ENCODE data around the gene MROH7. TPM values are rescaled to one million over a fixed set of nuclear protein-coding genes. Genes with fewer than 3 reads are reported as not detected.

Gene MROH7
- not detected for polyA plus RNA-seq (2012; ENCODE audit: low read depth, missing spikeins)

- DNase-seq (ENCODE audit: insufficient read length, low spot score) (no peak), FAIRE-seq (no peak)
- TF ChIP-seq SPI1 (IDR thresholded peaks at IDR 0.05; ENCODE audit: low read depth, low read length) (no peak), PAX5 (IDR thresholded peaks at IDR 0.05; ENCODE audit: insufficient read depth, low read length, severe bottlenecking) (no peak), POU2F2 (IDR thresholded peaks at IDR 0.05; ENCODE audit: low read depth, low read length) (no peak), POLR2A (IDR thresholded peaks at IDR 0.05; ENCODE audit: low read depth, low read length) (no peak), POLR2AphosphoS5 (IDR thresholded peaks at IDR 0.05; ENCODE audit: low read depth, low read length) (no peak), TAF1 (IDR thresholded peaks at IDR 0.05; ENCODE audit: low read depth, low read length) (no peak)
Observed at GRCh38 chr1:54640863-54641836, at the start of gene MROH7. TSS of gene MROH7 (plus strand) at chr1:54641786. CDS start at chr1:54652927, 11,141 bp downstream.

- FAIRE-seq (no peak), DNase-seq (ENCODE audit: insufficient read length, low spot score) (no peak)
- TF ChIP-seq POLR2AphosphoS5 (IDR thresholded peaks at IDR 0.05; ENCODE audit: low read depth, low read length) (no peak), SPI1 (IDR thresholded peaks at IDR 0.05; ENCODE audit: low read depth, low read length) (no peak), POU2F2 (IDR thresholded peaks at IDR 0.05; ENCODE audit: low read depth, low read length) (no peak), PAX5 (IDR thresholded peaks at IDR 0.05; ENCODE audit: insufficient read depth, low read length, severe bottlenecking) (no peak), TAF1 (IDR thresholded peaks at IDR 0.05; ENCODE audit: low read depth, low read length) (no peak), POLR2A (IDR thresholded peaks at IDR 0.05; ENCODE audit: low read depth, low read length) (no peak)
Observed at GRCh38 chr1:54593571-54594160, 47.9 kb upstream of the MROH7 start.

DNA sequence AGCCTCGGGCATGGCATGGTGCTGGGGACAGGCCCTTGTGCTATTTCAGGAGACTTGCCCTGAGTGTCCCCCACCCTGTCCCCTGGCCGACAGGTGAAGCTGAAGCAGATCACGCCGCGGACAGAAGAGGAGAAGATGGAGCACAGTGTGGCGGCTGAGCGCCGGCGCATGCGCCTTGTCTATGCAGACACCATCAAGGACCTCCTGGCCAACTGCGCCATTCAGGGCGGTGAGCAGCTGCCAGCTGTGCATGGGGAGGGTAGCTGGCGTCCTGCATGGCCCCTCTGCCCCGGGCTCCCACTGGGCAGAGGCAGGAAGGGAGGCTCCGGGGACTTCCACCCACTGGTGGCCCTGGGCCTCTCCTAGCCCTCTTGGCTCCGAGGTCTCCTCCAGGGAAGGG lies 47.1 kb upstream of the MROH7 start:
- DNase-seq (ENCODE audit: insufficient read length, low spot score) (no peak), FAIRE-seq (no peak)
- TF ChIP-seq POLR2A (IDR thresholded peaks at IDR 0.05; ENCODE audit: low read depth, low read length), result no peak
- no peak for TF ChIP-seq SPI1 (IDR thresholded peaks at IDR 0.05; ENCODE audit: low read depth, low read length)
- no peak for TF ChIP-seq POU2F2 (IDR thresholded peaks at IDR 0.05; ENCODE audit: low read depth, low read length)
- TF ChIP-seq POLR2AphosphoS5 (IDR thresholded peaks at IDR 0.05; ENCODE audit: low read depth, low read length), result no peak
- TF ChIP-seq TAF1 (IDR thresholded peaks at IDR 0.05; ENCODE audit: low read depth, low read length), result no peak
- TF ChIP-seq PAX5 (IDR thresholded peaks at IDR 0.05; ENCODE audit: insufficient read depth, low read length, severe bottlenecking), result no peak

- FAIRE-seq, result no peak
- no peak for TF ChIP-seq SPI1 (IDR thresholded peaks at IDR 0.05; ENCODE audit: low read depth, low read length)
- no peak for TF ChIP-seq POLR2AphosphoS5 (IDR thresholded peaks at IDR 0.05; ENCODE audit: low read depth, low read length)
- no peak for DNase-seq (ENCODE audit: insufficient read length, low spot score)
Observed at GRCh38 chr1:54595956-54596498, 45.6 kb upstream of the MROH7 start.

- FAIRE-seq, result no peak
- TF ChIP-seq SPI1 (IDR thresholded peaks at IDR 0.05; ENCODE audit: low read depth, low read length) (no peak), POLR2AphosphoS5 (IDR thresholded peaks at IDR 0.05; ENCODE audit: low read depth, low read length) (no peak), POU2F2 (IDR thresholded peaks at IDR 0.05; ENCODE audit: low read depth, low read length) (no peak), TAF1 (IDR thresholded peaks at IDR 0.05; ENCODE audit: low read depth, low read length) (no peak), PAX5 (IDR thresholded peaks at IDR 0.05; ENCODE audit: insufficient read depth, low read length, severe bottlenecking) (no peak), POLR2A (IDR thresholded peaks at IDR 0.05; ENCODE audit: low read depth, low read length) (no peak)
- no peak for DNase-seq (ENCODE audit: insufficient read length, low spot score)
Observed at GRCh38 chr1:54596756-54597155, 44.8 kb upstream of the MROH7 start.

DNA sequence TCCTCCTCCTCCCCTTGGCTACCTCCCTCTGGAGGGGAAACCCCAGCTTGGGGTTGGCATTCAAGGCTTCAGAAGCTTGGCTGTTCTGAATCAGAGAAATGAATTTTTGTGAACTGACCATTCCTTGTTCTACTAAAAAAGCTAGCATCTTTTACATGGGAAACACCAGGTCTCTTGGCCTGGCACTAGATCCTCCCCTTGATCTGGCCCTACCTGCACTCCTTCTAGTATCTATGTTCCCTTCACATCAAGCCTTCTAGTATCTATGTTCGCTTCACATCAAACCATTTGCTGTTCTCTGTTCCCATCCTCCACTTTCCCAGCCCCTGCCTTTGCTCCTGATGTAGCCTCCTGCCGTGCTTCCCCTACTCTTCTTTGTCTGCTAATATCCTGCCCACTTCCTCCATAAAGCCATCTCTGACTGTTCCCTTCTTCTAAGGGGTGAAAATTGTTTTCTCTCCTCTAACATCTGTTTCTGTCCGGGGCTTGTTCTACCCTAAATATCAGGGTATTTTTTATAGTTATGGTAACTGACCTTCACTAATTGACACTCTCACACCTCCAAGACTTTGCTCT lies 44.0 kb upstream of the MROH7 start:
- FAIRE-seq, result no peak
- DNase-seq (ENCODE audit: insufficient read length, low spot score), result no peak
- TF ChIP-seq POU2F2 (IDR thresholded peaks at IDR 0.05; ENCODE audit: low read depth, low read length), result no peak
- TF ChIP-seq TAF1 (IDR thresholded peaks at IDR 0.05; ENCODE audit: low read depth, low read length), result no peak
- no peak for TF ChIP-seq POLR2AphosphoS5 (IDR thresholded peaks at IDR 0.05; ENCODE audit: low read depth, low read length)
- no peak for TF ChIP-seq PAX5 (IDR thresholded peaks at IDR 0.05; ENCODE audit: insufficient read depth, low read length, severe bottlenecking)
- TF ChIP-seq SPI1 (IDR thresholded peaks at IDR 0.05; ENCODE audit: low read depth, low read length), result no peak
- TF ChIP-seq POLR2A (IDR thresholded peaks at IDR 0.05; ENCODE audit: low read depth, low read length), result no peak

DNA sequence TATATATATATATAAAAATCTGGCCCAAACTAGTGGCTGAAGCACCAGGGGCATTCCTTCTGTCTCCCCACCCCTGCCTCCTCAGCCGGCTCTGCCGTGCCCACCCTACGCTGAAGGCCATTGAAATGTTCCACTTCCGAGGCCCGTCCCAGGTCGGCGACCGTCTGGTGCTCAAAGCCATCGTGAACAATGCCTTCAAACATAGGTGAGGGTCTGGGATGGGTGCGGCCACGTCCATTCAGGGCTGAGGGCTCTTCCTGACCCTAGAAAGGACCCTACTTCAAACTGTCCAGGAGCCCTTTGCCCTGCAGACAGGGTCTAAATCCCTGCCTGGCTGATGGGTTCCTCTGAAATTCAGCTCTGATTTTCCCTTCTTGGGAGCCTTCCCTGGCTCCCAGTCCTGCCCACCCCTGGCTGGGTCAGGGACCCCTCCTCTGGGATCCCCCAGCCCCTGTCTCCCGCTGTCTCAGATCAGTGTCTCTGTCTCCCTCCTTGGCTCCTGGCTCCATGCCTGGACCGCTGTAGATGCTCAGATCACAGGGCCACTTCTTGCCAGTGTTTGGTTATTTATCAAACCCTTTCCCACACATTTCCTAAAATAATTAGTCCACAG lies 42.3 kb upstream of the MROH7 start:
- no peak for FAIRE-seq
- no peak for DNase-seq (ENCODE audit: insufficient read length, low spot score)
- TF ChIP-seq TAF1 (IDR thresholded peaks at IDR 0.05; ENCODE audit: low read depth, low read length), result no peak

GRCh38 chr1:54600947-54601721 lies 40.5 kb upstream of the MROH7 start:
- no peak for TF ChIP-seq TAF1 (IDR thresholded peaks at IDR 0.05; ENCODE audit: low read depth, low read length)
- TF ChIP-seq POLR2AphosphoS5 (IDR thresholded peaks at IDR 0.05; ENCODE audit: low read depth, low read length), result no peak
- TF ChIP-seq PAX5 (IDR thresholded peaks at IDR 0.05; ENCODE audit: insufficient read depth, low read length, severe bottlenecking), result no peak
- TF ChIP-seq SPI1 (IDR thresholded peaks at IDR 0.05; ENCODE audit: low read depth, low read length), result no peak
- TF ChIP-seq POU2F2 (IDR thresholded peaks at IDR 0.05; ENCODE audit: low read depth, low read length), result no peak
- TF ChIP-seq POLR2A (IDR thresholded peaks at IDR 0.05; ENCODE audit: low read depth, low read length), result no peak
- no peak for DNase-seq (ENCODE audit: insufficient read length, low spot score)
- FAIRE-seq, result no peak

All from GM12891 (cell line).